ENCODE results near the gene TTC21A.
A peak's percentile ranks its signal among the peaks of the same experiment; 100 is the strongest.

Gene TTC21A

GRCh38 chr3:39098473-39099000, 8.9 kb upstream of the TTC21A start:
- DNase-seq = peak; percentile 41

GRCh38 chr3:39099242-39099641, 8.2 kb upstream of the TTC21A start:
- peak; percentile 42 for DNase-seq

DNA sequence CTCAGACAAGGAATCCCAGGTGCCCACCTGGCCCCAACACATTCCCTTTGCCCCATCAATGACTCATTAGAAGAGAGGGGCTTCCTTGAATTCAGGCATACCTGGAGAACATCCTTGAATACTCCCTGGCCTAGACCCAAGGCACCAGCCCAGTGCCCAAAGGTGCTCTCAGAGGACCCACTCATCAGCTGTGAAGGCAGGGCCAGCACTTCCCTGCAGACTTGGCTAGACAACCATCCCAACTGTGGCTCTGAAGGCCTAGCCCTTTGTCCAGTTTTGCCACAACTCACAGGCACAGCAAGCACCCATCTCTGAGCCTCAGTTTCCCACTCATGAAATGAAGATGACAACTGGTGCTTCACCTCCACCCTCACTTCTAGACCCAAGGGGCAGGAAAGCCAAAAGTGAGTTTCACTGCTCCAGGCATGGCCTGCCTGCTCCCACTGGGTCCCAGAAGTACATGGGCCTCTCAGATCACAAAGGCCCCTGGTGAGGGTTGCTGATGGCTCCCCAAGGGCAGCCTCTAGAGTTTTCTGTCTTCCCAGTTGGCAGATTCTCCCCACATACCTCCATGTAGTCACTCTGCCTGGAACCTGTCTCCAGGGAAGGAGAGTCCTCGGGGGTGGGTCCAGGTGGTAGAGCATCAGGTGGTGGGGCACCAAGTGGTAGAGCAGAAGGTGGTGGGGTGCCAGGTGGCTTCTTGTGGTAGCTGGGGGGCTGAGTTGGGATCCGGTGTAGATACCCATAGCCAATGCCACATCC, 7.6 kb upstream of the TTC21A start:
- DNase-seq = peak; percentile 42

GRCh38 chr3:39100500-39100886, 7.0 kb upstream of the TTC21A start:
- no peak for DNase-seq

DNA sequence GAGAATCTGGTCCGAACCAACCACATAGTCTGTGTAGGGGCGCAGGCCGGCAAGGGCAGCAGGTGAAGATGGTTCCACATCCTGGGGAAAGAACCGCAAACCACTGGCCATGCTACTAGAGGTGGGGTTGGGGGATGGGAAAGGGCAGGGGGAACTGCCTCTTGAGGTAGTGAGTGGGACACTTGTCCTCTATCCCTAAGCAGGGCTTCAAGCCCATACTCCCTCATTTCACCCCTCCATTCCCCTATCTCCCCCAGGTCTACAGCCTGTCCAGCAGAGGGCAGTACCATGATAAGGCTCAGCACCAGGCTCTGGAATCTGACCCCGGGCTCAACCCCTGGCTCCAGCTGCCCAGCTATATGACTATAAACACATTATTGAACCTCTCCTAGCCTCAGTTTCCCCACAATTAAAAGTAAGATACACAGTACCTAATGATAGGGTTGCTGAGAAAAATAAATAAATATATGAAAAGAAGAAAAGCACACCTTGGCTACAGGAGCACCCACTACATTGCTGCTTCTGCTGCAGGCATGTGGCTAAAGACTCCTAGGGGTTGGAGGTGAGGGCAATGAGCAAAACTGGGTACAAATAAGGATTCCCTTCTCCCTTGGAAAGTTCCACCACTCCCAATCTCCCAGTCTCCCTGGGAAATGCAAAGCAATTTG, 6.3 kb upstream of the TTC21A start:
- DNase-seq = peak; percentile 65

DNA sequence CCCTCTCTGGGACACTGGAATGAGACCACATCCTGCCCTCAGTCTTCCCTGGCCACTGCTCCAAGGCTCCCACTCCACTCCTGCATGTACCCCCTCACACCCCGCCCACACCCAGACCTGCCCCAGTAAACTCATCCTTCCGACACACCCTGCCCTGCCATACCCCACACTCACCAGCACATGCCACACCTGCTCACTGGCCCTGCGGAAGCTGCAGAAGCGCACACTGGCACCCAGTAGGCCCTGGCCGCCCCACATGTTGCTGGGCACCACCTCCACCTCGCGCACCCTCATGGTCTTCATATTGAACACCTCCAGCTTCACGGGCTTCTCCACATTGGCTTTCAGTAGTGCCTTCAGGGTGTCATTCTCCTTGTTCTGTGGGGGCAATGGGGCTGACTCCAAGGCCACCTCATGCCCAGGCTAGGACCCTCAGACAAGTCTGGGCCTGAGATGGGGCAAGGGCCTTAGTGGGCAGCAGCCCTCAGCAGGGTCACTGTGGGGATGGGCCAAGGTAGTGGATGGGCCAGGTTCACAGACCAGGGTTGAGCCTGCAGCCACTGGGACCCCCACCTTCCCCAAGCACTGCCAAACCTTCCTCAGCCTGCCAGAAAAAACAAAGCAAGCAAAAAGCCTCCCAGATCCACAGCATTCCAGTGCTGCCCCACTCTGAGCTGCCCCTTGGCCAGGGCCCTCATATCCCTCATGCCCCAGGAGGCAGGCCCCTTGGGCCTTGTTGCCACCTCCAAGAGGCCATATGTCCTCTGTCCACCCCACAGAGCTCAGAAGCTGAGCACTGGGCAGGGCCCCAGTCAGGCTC, 4.8 kb upstream of the TTC21A start:
- DNase-seq = peak; percentile 49

DNA sequence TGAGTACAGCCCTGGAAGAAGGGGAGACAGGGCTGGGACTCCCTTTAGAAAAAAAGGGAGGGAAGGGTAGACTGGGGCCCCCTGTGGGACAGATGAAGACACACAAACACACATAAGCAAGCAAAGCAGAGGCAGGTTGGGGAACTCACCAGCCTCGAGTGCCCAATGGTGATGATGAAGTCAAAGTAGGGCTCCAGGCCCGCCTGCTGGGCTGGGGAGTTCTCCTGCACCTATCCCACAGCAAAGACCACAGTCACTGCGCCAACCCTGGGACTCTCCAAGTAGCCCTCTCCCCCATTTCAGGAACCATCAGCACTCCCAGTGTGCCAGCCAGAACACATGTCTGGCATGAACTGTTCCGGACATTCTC, 4.2 kb upstream of the TTC21A start:
- DNase-seq = peak; percentile 49

DNA sequence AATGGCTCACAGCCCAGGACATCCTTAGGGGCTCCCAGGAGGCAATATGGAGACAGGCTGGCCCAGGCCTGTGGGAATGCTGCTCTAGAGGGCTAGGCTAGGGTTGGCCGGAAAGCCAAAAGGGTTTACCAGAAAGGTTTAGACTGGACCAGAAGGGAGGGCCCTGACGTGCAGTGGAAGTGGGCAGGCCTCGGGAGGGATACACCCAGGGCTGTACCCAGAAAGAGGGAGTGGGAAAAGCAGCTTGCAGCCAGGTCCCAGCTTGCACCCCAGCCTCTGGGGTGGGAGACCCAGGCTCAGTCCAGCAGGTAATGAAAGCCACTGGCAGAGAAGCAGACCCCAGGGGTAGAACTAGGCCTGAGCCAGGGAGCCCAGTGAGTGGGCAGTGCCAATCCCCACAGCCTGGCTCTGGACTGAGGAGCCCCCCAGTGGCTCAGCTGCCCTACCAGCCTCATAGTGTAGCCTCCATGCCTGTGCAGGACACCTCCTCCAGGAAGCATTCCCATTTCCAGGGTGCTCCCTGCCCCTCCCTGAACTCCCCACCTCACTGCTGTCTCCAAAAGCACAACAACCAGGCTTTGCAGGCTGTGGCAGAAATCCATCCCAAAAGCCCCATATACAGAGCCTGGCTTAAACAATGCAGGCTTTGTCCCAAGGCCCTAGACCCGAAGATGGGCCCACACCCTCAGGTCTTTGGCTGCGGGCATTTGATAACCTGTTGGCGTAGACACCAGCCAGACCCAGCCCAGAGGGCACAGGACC, 3.5 kb upstream of the TTC21A start:
- peak; percentile 48 for DNase-seq

- peak; percentile 51 for DNase-seq
Observed at GRCh38 chr3:39104961-39105686, 2.4 kb upstream of the TTC21A start.

DNA sequence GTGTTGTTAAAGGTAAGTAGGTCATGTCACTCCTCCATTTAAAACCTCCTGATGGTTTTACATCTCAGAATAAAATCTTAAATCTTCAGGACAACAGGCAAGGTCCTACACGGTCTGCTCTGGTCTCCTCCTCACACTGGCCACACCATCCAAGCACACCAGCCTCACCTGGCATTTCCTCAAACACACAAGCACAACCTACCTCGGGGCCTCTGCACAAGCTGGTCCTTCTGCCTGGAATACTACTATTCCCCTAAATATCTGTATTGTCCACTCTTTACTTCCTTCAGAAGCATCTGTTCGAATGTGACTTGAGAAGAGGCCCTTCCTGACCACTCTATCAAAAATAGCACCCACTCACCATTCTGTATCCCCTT, 1.8 kb upstream of the TTC21A start:
- peak; percentile 40 for DNase-seq

DNA sequence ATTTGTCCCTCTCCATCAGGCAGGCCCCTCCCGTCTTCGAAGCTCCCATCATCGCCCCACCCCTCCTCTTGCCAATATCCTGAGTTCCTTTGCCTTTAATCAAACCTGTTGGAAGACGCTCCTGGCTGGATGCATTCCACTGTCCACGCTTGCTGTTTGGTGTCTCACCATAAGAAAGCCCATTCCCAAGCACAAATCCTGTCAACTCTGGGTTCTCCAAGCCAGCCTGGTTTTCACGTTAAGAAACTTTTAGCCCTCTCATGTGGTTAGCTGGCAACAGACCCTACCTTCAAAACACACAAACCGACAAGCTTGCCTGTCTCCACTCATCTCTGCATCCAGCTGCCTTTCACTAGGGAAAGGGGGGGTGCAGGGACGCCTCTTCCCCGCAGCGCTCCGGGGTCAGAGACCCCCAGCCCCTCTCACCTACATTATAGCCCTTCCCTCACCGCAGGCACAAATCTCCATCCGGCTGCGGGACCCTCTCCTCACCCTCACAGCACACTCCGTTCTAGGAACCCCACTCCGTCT, 1.1 kb upstream of the TTC21A start:
- peak; percentile 51 for DNase-seq

- peak; percentile 76 for DNase-seq
Observed at GRCh38 chr3:39106851-39107387, 561 bp upstream of the TTC21A start.

DNA sequence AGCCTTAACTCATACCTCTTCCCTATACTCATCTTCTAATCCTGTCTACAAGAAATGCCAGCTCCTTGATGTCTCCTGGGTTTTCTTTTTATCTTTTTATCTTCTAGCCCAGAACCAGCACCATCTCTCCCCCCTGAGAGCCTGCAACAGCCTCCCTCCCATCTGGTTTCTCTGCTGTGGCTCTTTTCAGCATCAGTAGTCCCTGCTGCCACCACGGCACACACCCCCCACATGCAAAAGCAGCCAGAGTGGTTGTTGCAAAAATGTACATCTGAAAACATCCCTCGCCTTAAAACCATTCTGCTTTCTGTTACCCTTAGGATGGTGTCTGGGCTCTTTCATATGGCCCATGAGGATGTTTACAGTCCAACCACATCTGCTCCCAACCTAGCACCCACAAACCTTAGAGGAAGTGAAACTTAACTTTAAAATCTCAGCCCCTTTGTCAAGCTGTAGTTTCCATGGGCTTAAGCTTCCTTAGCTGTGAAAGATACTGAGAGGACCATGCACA, 775 bp downstream of the TTC21A start:
- peak; percentile 48 for DNase-seq

DNA sequence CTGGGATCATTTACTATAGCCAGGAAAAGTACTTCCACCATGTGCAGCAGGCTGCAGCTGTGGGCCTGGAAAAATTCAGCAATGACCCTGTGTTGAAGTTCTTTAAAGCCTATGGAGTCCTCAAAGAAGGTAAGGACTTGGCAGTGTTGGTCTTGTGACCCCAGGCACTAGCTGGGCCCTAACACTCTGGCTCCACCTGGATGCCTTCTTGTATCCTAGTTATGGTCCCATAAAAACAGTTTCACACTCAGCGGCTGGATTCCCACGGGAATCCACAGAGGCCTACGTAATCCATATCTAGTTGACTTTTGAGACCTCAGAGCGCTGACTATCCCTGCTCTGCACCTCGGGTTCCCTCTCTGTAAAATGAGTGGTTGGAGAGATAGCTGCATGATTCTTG, 1.6 kb downstream of the TTC21A start:
- DNase-seq = peak; percentile 44

DNA sequence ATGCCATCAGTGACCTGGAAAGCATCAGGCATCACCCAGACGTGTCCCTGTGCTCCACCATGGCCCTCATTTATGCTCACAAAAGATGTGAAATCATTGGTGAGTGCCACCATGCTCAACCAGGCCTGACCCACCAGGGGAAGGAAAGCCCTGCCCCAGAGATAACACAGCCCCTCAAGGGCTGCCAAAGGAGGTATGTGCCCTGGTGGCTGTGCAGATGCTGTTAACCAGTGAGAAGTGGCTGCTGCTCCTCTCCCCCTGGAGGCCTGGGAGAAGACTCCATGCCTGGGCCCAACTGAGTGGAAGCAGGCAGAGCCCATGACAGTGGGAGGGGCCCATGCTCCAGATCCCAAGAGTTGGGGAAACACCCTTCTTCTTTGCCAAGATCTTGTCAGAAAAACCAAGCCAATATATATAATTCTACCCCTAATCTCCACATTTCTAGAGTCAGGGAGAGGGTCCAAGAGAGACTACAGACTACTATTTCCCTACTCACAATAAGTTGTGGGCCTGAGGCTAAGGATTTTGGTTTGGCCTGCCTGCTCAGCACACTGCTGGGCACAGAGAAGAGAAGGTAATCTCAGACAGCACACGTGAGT, 2.7 kb downstream of the TTC21A start:
- peak; percentile 37 for DNase-seq

DNA sequence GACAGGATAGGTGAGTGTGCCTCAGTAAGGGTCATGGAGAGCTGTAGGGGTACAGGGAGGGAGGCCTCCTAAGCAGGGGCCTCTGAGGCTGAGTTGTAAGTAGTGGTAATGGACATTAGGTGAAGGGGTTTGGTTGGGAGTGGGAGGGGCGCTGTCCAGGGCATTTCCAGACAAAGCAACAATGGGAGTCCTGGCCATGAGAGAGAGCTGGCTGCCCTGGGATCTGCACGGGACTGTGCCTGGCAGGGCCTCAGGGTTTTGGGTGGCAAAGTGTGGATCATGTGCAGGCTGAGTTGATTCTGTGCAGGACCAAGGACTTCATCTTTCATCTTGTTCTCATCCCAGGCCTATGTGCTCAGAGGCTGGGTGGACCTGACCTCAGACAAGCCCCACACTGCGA, 4.6 kb downstream of the TTC21A start:
- DNase-seq = peak; percentile 29

GRCh38 chr3:39112535-39112934, 5.1 kb downstream of the TTC21A start:
- no peak for DNase-seq

- peak; percentile 39 for DNase-seq
Observed at GRCh38 chr3:39113291-39113690, 5.8 kb downstream of the TTC21A start.

GRCh38 chr3:39114456-39114855, 7.0 kb downstream of the TTC21A start:
- peak; percentile 41 for DNase-seq

GRCh38 chr3:39115870-39116269, 8.4 kb downstream of the TTC21A start:
- DNase-seq = no peak

GRCh38 chr3:39118079-39118478, 10.6 kb downstream of the TTC21A start:
- DNase-seq = no peak

Measured in activated CD8-positive, alpha-beta memory T cell treated with anti-CD3 and anti-CD28 coated beads, Interleukin-2, amount 50 U/mL, for 48 hours (primary cell).